CD8-positive, alpha-beta memory T cell (primary cell): ENCODE measurements around the gene ATOH1. TPM values are rescaled to one million over a fixed set of nuclear protein-coding genes. Genes with fewer than 3 reads are reported as not detected.
A peak's percentile ranks its signal among the peaks of the same experiment; 100 is the strongest.

Experiments
- CTCF ChIA-PET: fragments of 350-600 bp; sonication (Branson Sonifier 250); formaldehyde crosslinking; loops from one replicate; lab custom pipeline; 2021; ENCODE audit warnings: antibody characterized with exemption; lab: Charles Lee
- POLR2A ChIA-PET: fragments of 350-600 bp; sonication (Branson Sonifier 250); formaldehyde crosslinking; loops from one replicate; lab custom pipeline; 2021; ENCODE audit warnings: antibody characterized with exemption; lab: Charles Lee
- DNase-seq, 5 donors: peaks; one replicate each; pipeline versions ENCODE4 v3.0.0 to v3.0.0-alpha.2; 2020 to 2022; ENCODE audit warnings: mixed read lengths in 1 of 5
- H3K27ac ChIP-seq: one replicate; pipeline ENCODE4 v1.7.0; 2013; ENCODE audit warnings: low read depth, mild to moderate bottlenecking, low read length, moderate library complexity
- H3K27me3 ChIP-seq: 2 replicates; pipeline ENCODE4 v1.7.0; 2013; ENCODE audit warnings: low read length, mild to moderate bottlenecking; ENCODE audit not compliant: insufficient read depth, poor library complexity, severe bottlenecking
- H3K36me3 ChIP-seq: 2 replicates; pipeline ENCODE4 v1.7.0; 2013; ENCODE audit warnings: mild to moderate bottlenecking, low read length, moderate library complexity; ENCODE audit not compliant: insufficient read depth
- H3K4me1 ChIP-seq: 2 replicates; pipeline ENCODE4 v1.7.0; 2013; ENCODE audit warnings: mild to moderate bottlenecking, low read length, moderate library complexity; ENCODE audit not compliant: insufficient read depth
- H3K4me3 ChIP-seq: 2 replicates; pipeline ENCODE4 v1.7.0; 2013; ENCODE audit warnings: mild to moderate bottlenecking, low read length
- H3K9me3 ChIP-seq: 2 replicates; pipeline ENCODE4 v1.7.0; 2013; ENCODE audit warnings: mild to moderate bottlenecking, low read length
- H3K27ac Mint-ChIP-seq, 8 donors: one replicate each; pipeline ENCODE4 v1.8.0; 2020 to 2021; ENCODE audit warnings: mixed read lengths in 8 of 8, mild to moderate bottlenecking in 6 of 8, inconsistent platforms in 3 of 8, moderate library complexity in 3 of 8
- H3K27me3 Mint-ChIP-seq, 2 donors: one replicate each; pipeline ENCODE4 v1.8.0; 2020 to 2021; ENCODE audit warnings: mixed read lengths in 2 of 2, mild to moderate bottlenecking in 1 of 2, moderate library complexity in 1 of 2
- H3K36me3 Mint-ChIP-seq, 3 donors: one replicate each; pipeline ENCODE4 v1.8.0; 2020 to 2021; ENCODE audit warnings: mixed read lengths in 3 of 3, inconsistent platforms in 1 of 3, mild to moderate bottlenecking in 1 of 3
- H3K4me1 Mint-ChIP-seq, 3 donors: one replicate each; pipeline ENCODE4 v1.8.0; 2020 to 2021; ENCODE audit warnings: mixed read lengths in 3 of 3, inconsistent platforms in 1 of 3, mild to moderate bottlenecking in 1 of 3
- H3K4me3 Mint-ChIP-seq, 7 donors: one replicate each; pipeline ENCODE4 v1.8.0; 2020 to 2021; ENCODE audit warnings: mixed read lengths in 7 of 7, mild to moderate bottlenecking in 6 of 7, moderate library complexity in 4 of 7, inconsistent platforms in 2 of 7
- H3K9me3 Mint-ChIP-seq, 5 donors: one replicate each; pipeline ENCODE4 v1.8.0; 2020 to 2022; ENCODE audit warnings: mixed read lengths in 5 of 5, mild to moderate bottlenecking in 3 of 5, moderate library complexity in 2 of 5, inconsistent platforms in 1 of 5
- polyA plus RNA-seq: library from polyadenylated mRNA; unstranded; fragments of 300-500 nt; fragmentation: Illumina TruSeq; gene quantifications from one replicate; pipeline ENCODE4 v1.2.3, GENCODE V29; 2021
- total RNA-seq, 2 experiments: library from RNA; stranded (reverse); gene quantifications; one replicate each; pipeline ENCODE4 v1.2.3, GENCODE V29; 2021

The ATOH1 gene
- not detected for total RNA-seq
- not detected for polyA plus RNA-seq

GRCh38 chr4:93828332-93828994 lies at the start of gene ATOH1:
ATOH1 (plus strand) TSS chr4:93828753; CDS start chr4:93828927, 174 bp downstream.
- DNase-seq = no peak
- peaks cover 45 to 66% of the 10 kb centered on the region in 2 donors for H3K27me3 Mint-ChIP-seq
- CTCF ChIA-PET = no interaction called here
- no peak within 1 kb of the TSS for H3K4me3 ChIP-seq
- H3K27me3 ChIP-seq = peaks cover 17% of the 10 kb centered on the region
- H3K27ac Mint-ChIP-seq = peak within 1 kb of the TSS in 1 of 8 donors; percentile 82
- H3K9me3 Mint-ChIP-seq = peaks cover 0 to 24% (median 9%) of the 10 kb centered on the region in 5 donors
- no peak within 1 kb of the TSS for H3K27ac ChIP-seq
- H3K4me1 ChIP-seq = no peaks in the 10 kb centered on the region
- no peaks in the 10 kb centered on the region for H3K9me3 ChIP-seq
- POLR2A ChIA-PET = no interaction called here
- H3K4me1 Mint-ChIP-seq = peaks cover 2 to 16% (median 5%) of the 10 kb centered on the region in 3 donors
- H3K36me3 ChIP-seq = no peaks in the 10 kb centered on the region
- no peaks in the 10 kb centered on the region for H3K36me3 Mint-ChIP-seq
- H3K4me3 Mint-ChIP-seq = peak within 1 kb of the TSS in 2 of 7 donors; percentile 9 to 23

- no peak overlapping the region for H3K4me3 Mint-ChIP-seq
- POLR2A ChIA-PET = no interaction called here
- Histone ChIP-seq H3K36me3 (no peaks in the 10 kb centered on the region), H3K27ac (no peak overlapping the region), H3K27me3 (no peaks in the 10 kb centered on the region), H3K9me3 (no peaks in the 10 kb centered on the region), H3K4me3 (no peak overlapping the region), H3K4me1 (no peaks in the 10 kb centered on the region)
- no peaks in the 10 kb centered on the region for H3K36me3 Mint-ChIP-seq
- no peak overlapping the region for H3K27ac Mint-ChIP-seq
- CTCF ChIA-PET = no interaction called here
- H3K4me1 Mint-ChIP-seq = no peaks in the 10 kb centered on the region
- H3K27me3 Mint-ChIP-seq = peaks cover 0 to 2% of the 10 kb centered on the region in 2 donors
- H3K9me3 Mint-ChIP-seq = peaks cover 0 to 5% (median 0%) of the 10 kb centered on the region in 5 donors
- DNase-seq = no peak
Observed at GRCh38 chr4:93779228-93779627, 49.3 kb upstream of the ATOH1 start.

- Mint-ChIP-seq H3K4me3 (no peak overlapping the region), H3K4me1 (no peaks in the 10 kb centered on the region), H3K36me3 (no peaks in the 10 kb centered on the region), H3K27ac (no peak overlapping the region), H3K9me3 (peaks cover 0 to 6% (median 0%) of the 10 kb centered on the region in 5 donors), H3K27me3 (peaks cover 0 to 2% of the 10 kb centered on the region in 2 donors)
- POLR2A ChIA-PET = no interaction called here
- no peaks in the 10 kb centered on the region for H3K36me3 ChIP-seq
- no peaks in the 10 kb centered on the region for H3K4me1 ChIP-seq
- no peak overlapping the region for H3K4me3 ChIP-seq
- H3K9me3 ChIP-seq = no peaks in the 10 kb centered on the region
- no peak for DNase-seq
- CTCF ChIA-PET = no interaction called here
- H3K27ac ChIP-seq = no peak overlapping the region
- H3K27me3 ChIP-seq = no peaks in the 10 kb centered on the region
Observed at GRCh38 chr4:93780080-93780479, 48.5 kb upstream of the ATOH1 start.

- Histone ChIP-seq H3K9me3 (no peaks in the 10 kb centered on the region), H3K36me3 (no peaks in the 10 kb centered on the region), H3K27me3 (no peaks in the 10 kb centered on the region), H3K27ac (no peak overlapping the region), H3K4me1 (no peaks in the 10 kb centered on the region), H3K4me3 (no peak overlapping the region)
- Mint-ChIP-seq H3K4me1 (no peaks in the 10 kb centered on the region), H3K27ac (no peak overlapping the region), H3K9me3 (peaks cover 0 to 5% (median 0%) of the 10 kb centered on the region in 5 donors), H3K4me3 (no peak overlapping the region), H3K27me3 (peaks cover 0 to 2% of the 10 kb centered on the region in 2 donors), H3K36me3 (no peaks in the 10 kb centered on the region)
- DNase-seq = no peak
- ChIA-PET CTCF (no interaction called here), POLR2A (no interaction called here)
Observed at GRCh38 chr4:93781198-93781597, 47.4 kb upstream of the ATOH1 start.

GRCh38 chr4:93786149-93786548 lies 42.4 kb upstream of the ATOH1 start:
- no peaks in the 10 kb centered on the region for H3K4me1 Mint-ChIP-seq
- H3K4me3 Mint-ChIP-seq = no peak overlapping the region
- CTCF ChIA-PET = no interaction called here

GRCh38 chr4:93788712-93789111 lies 39.8 kb upstream of the ATOH1 start:
- CTCF ChIA-PET = no interaction called here

More at GRCh38 chr4:93786149-93786548, 42.4 kb upstream of the ATOH1 start:
- H3K4me3 ChIP-seq = no peak overlapping the region
- DNase-seq = no peak
- no peaks in the 10 kb centered on the region for H3K9me3 ChIP-seq
- H3K27ac ChIP-seq = no peak overlapping the region
- no peaks in the 10 kb centered on the region for H3K36me3 ChIP-seq
- H3K27me3 ChIP-seq = no peaks in the 10 kb centered on the region
- POLR2A ChIA-PET = no interaction called here
- H3K4me1 ChIP-seq = no peaks in the 10 kb centered on the region
- H3K36me3 Mint-ChIP-seq = no peaks in the 10 kb centered on the region
- H3K27ac Mint-ChIP-seq = no peak overlapping the region
- no peaks in the 10 kb centered on the region for H3K27me3 Mint-ChIP-seq
- H3K9me3 Mint-ChIP-seq = peaks cover 0 to 3% (median 0%) of the 10 kb centered on the region in 5 donors

GRCh38 chr4:93791570-93792195 lies 36.9 kb upstream of the ATOH1 start:
- Mint-ChIP-seq H3K27ac (no peak overlapping the region), H3K36me3 (no peaks in the 10 kb centered on the region), H3K27me3 (no peaks in the 10 kb centered on the region), H3K4me1 (no peaks in the 10 kb centered on the region), H3K4me3 (no peak overlapping the region), H3K9me3 (peaks cover 0 to 3% (median 0%) of the 10 kb centered on the region in 5 donors)
- Histone ChIP-seq H3K36me3 (no peaks in the 10 kb centered on the region), H3K4me1 (no peaks in the 10 kb centered on the region), H3K4me3 (no peak overlapping the region), H3K27me3 (no peaks in the 10 kb centered on the region), H3K9me3 (no peaks in the 10 kb centered on the region), H3K27ac (no peak overlapping the region)
- DNase-seq = no peak
- ChIA-PET POLR2A (no interaction called here), CTCF (no interaction called here)

More at GRCh38 chr4:93788712-93789111, 39.8 kb upstream of the ATOH1 start:
- no peaks in the 10 kb centered on the region for H3K4me1 Mint-ChIP-seq
- DNase-seq = no peak
- Histone ChIP-seq H3K4me3 (no peak overlapping the region), H3K27ac (no peak overlapping the region), H3K27me3 (no peaks in the 10 kb centered on the region), H3K4me1 (no peaks in the 10 kb centered on the region), H3K9me3 (no peaks in the 10 kb centered on the region), H3K36me3 (no peaks in the 10 kb centered on the region)
- H3K4me3 Mint-ChIP-seq = no peak overlapping the region
- H3K9me3 Mint-ChIP-seq = peaks cover 0 to 3% (median 0%) of the 10 kb centered on the region in 5 donors
- no peaks in the 10 kb centered on the region for H3K27me3 Mint-ChIP-seq
- POLR2A ChIA-PET = no interaction called here
- H3K27ac Mint-ChIP-seq = no peak overlapping the region
- H3K36me3 Mint-ChIP-seq = no peaks in the 10 kb centered on the region

- Mint-ChIP-seq H3K4me3 (no peak overlapping the region), H3K27ac (no peak overlapping the region)
- CTCF ChIA-PET = no interaction called here
Observed at GRCh38 chr4:93802045-93802444, 26.5 kb upstream of the ATOH1 start.

More at GRCh38 chr4:93802045-93802444, 26.5 kb upstream of the ATOH1 start:
- POLR2A ChIA-PET = no interaction called here
- no peak overlapping the region for H3K27ac ChIP-seq
- H3K36me3 ChIP-seq = no peaks in the 10 kb centered on the region
- no peaks in the 10 kb centered on the region for H3K4me1 ChIP-seq
- H3K4me3 ChIP-seq = no peak overlapping the region
- Mint-ChIP-seq H3K9me3 (peaks cover 0 to 2% (median 0%) of the 10 kb centered on the region in 5 donors), H3K36me3 (no peaks in the 10 kb centered on the region), H3K27me3 (no peaks in the 10 kb centered on the region), H3K4me1 (no peaks in the 10 kb centered on the region)
- no peaks in the 10 kb centered on the region for H3K27me3 ChIP-seq
- no peak for DNase-seq
- H3K9me3 ChIP-seq = no peaks in the 10 kb centered on the region
